HCT116 (cell line): ENCODE data around the gene ETS1. TPM values are rescaled to one million over a fixed set of nuclear protein-coding genes. Genes with fewer than 3 reads are reported as not detected.

ENCODE experiments used
- ATAC-seq: fragments of 200-7000 bp; cut with Tn5 transposase; 2 replicates; pipeline ENCODE4 v1.9.1; 2020; ENCODE audit warnings: mild to moderate bottlenecking, moderate library complexity
- BruUV-seq: library from RNA; stranded (reverse); fragments of 400-500 nt; replicated peaks from 2 replicates; lab custom pipeline; 2021; lab: Mats Ljungman, UMichigan
- CTCF ChIA-PET: fragments of 300-600 bp; sonication (Branson Sonifier 250); formaldehyde crosslinking; loops from one replicate; lab custom pipeline; 2021; ENCODE audit warnings: antibody characterized with exemption; lab: Charles Lee
- POLR2A ChIA-PET: fragments of 300-600, 350-600 bp; sonication (Branson Sonifier 250); formaldehyde crosslinking; loops from one replicate; lab custom pipeline; 2021; ENCODE audit warnings: antibody characterized with exemption; lab: Charles Lee
- RAD21 ChIA-PET, 2 experiments: fragments of 300-600 bp; sonication (Branson Sonifier 250); formaldehyde crosslinking; loops; one replicate each; lab custom pipeline; 2023; ENCODE audit warnings: low total read pairs in 2 of 2; ENCODE audit not compliant: uncharacterized antibody in 2 of 2, unreplicated experiment in 2 of 2, low non-redundant PET in 1 of 2; lab: Charles Lee
- DNase-seq: peaks from one replicate; pipeline ENCODE4 v3.0.0-alpha.2; 2010; ENCODE audit warnings: low read depth, low spot score
- H2AFZ ChIP-seq: fragments of 200-600 bp; shearing (Covaris generic), sonication (generic); 2 replicates; pipeline ENCODE4 v1.6.1; 2017; ENCODE audit warnings: low read depth, mixed run types, mixed read lengths, antibody characterized with exemption, low read length; ENCODE audit not compliant: poor library complexity, severe bottlenecking
- H3K27ac ChIP-seq: 2 replicates; pipeline ENCODE4 v1.5.1; 2012; ENCODE audit warnings: low read depth, low read length
- H3K27me3 ChIP-seq: fragments of 200-600 bp; sonication (generic); 2 replicates; pipeline ENCODE4 v1.6.1; 2016; ENCODE audit warnings: mixed run types, low read length, mixed read lengths; ENCODE audit not compliant: insufficient read depth
- H3K36me3 ChIP-seq, 2 experiments: fragments of 200-500 bp in 1 of 2; fragments of 200-600 bp in 1 of 2; sonication (Bioruptor generic) in 1 of 2; sonication (generic) in 1 of 2; 2 replicates each; pipeline versions ENCODE4 v1.5.1 to v1.6.1; 2014 to 2016; ENCODE audit warnings: low read length in 2 of 2, inconsistent platforms in 1 of 2, mixed read lengths in 1 of 2, mixed run types in 1 of 2; ENCODE audit not compliant: insufficient read depth in 2 of 2, control insufficient read depth in 1 of 2
- H3K4me1 ChIP-seq, 2 experiments: fragments of 200-600 bp in 1 of 2; sonication (generic) in 1 of 2; 2 replicates each; pipeline versions ENCODE4 v1.5.1 to v1.6.1; 2012 to 2017; ENCODE audit warnings: low read length in 2 of 2, inconsistent platforms in 1 of 2, mild to moderate bottlenecking in 1 of 2, mixed read lengths in 1 of 2, mixed run types in 1 of 2, moderate library complexity in 1 of 2; ENCODE audit not compliant: insufficient read depth in 2 of 2, control insufficient read depth in 1 of 2
- H3K4me2 ChIP-seq: fragments of 200-600 bp; sonication (generic); 2 replicates; pipeline ENCODE4 v1.6.1; 2017; ENCODE audit warnings: mixed run types, low read length, mixed read lengths
- H3K4me3 ChIP-seq, 2 experiments: fragments of 200-600 bp in 1 of 2; sonication (generic) in 1 of 2; replicated peaks in 1 of 2; 2 replicates each; pipeline ENCODE4 v1.5.1; 2011 to 2016; ENCODE audit warnings: low read length in 2 of 2, control low read depth in 1 of 2, low read depth in 1 of 2, mild to moderate bottlenecking in 1 of 2, mixed read lengths in 1 of 2, mixed run types in 1 of 2
- H3K79me2 ChIP-seq: fragments of 200-600 bp; sonication (generic); 2 replicates; pipeline ENCODE4 v1.6.1; 2017; ENCODE audit warnings: mild to moderate bottlenecking, mixed run types, low read length, moderate library complexity, mixed read lengths; ENCODE audit not compliant: insufficient read depth
- H3K9ac ChIP-seq: fragments of 200-600 bp; sonication (generic); 2 replicates; pipeline ENCODE4 v1.6.1; 2016; ENCODE audit warnings: low read length, mixed read lengths
- H3K9me2 ChIP-seq: fragments of 200-600 bp; sonication (generic), shearing (Covaris generic); 2 replicates; pipeline ENCODE4 v1.6.1; 2017; ENCODE audit warnings: mixed run types, mild to moderate bottlenecking, moderate library complexity; ENCODE audit not compliant: insufficient read depth
- H3K9me3 ChIP-seq, 2 experiments: fragments of 200-500 bp in 1 of 2; fragments of 200-600 bp in 1 of 2; sonication (Bioruptor generic) in 1 of 2; sonication (generic) in 1 of 2; 2 replicates each; pipeline ENCODE4 v1.6.1; 2014 to 2017; ENCODE audit warnings: low read length in 2 of 2, mixed read lengths in 2 of 2, inconsistent platforms in 1 of 2, low read depth in 1 of 2, mild to moderate bottlenecking in 1 of 2, mixed run types in 1 of 2, moderate library complexity in 1 of 2; ENCODE audit not compliant: control insufficient read depth in 1 of 2, insufficient read depth in 1 of 2
- H4K20me1 ChIP-seq: fragments of 200-600 bp; sonication (generic), shearing (Covaris generic); 2 replicates; pipeline ENCODE4 v1.6.1; 2017; ENCODE audit warnings: mixed run types, mild to moderate bottlenecking, moderate library complexity; ENCODE audit not compliant: insufficient read depth
- ATF3 ChIP-seq: IDR thresholded peaks from 2 replicates; pipeline ENCODE4 v1.6.1; 2012
- CEBPB ChIP-seq: IDR thresholded peaks from 2 replicates; pipeline ENCODE4 v1.6.1; 2012; ENCODE audit warnings: low read depth
- FOSL1 ChIP-seq: IDR thresholded peaks from 2 replicates; pipeline ENCODE4 v1.6.1; 2012; ENCODE audit warnings: low read depth
- REST ChIP-seq: IDR thresholded peaks from 2 replicates; pipeline ENCODE4 v1.6.1; 2012; ENCODE audit warnings: low read depth
- TCF7L2 ChIP-seq: IDR thresholded peaks from 2 replicates; pipeline ENCODE4 v1.7.0; 2011; ENCODE audit warnings: borderline replicate concordance, inconsistent platforms; ENCODE audit not compliant: insufficient read depth, insufficient read length; ENCODE audit errors: extremely low read depth
- YY1 ChIP-seq: IDR thresholded peaks from 2 replicates; pipeline ENCODE4 v1.6.1; 2011; ENCODE audit warnings: low read length, low read depth, moderate library complexity, mild to moderate bottlenecking; ENCODE audit not compliant: insufficient replicate concordance; ENCODE audit errors: extremely low read depth
- intact Hi-C: fragments of 100-400 bp; cut with micrococcal nuclease; formaldehyde crosslinking; loops from 2 replicates; pipeline ENCODE4 v1.10.0; 2022
- total RNA-seq: library from RNA; stranded (reverse); gene quantifications from one replicate; pipeline ENCODE4 v1.2.1, GENCODE V29; 2021; ENCODE audit not compliant: unreplicated experiment

The ETS1 gene
- total RNA-seq, 1 experiment from 2014 or later = 9.2 TPM

DNA sequence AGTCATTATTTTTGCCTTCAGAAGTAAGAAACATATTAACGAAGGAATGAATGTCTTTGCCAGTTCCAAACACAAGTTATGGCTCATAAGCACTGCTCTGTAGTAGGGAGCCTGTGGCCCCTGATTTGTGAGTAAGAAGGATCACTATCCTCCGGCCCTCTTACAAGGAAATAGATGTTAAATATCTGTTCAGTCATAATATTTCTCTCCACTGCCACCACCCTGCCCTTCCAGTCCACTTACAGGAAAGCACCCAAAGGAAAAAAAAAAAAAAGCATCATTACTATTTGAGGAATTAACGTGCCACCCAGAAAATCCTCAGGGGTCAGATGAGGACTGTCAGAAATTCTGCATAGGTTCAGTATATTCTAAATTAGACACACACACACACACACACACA lies 123.4 kb downstream of the ETS1 start:
- no peaks in the 10 kb centered on the region for H3K9me2 ChIP-seq
- DNase-seq = no peak
- H3K9ac ChIP-seq = no peak overlapping the region
- no peaks in the 10 kb centered on the region for H3K27me3 ChIP-seq
- H3K79me2 ChIP-seq = no peaks in the 10 kb centered on the region
- no peak overlapping the region for H3K27ac ChIP-seq
- CTCF ChIA-PET = no interaction called here
- no peak overlapping the region for H3K4me3 ChIP-seq
- H2AFZ ChIP-seq = no peak overlapping the region
- no peak overlapping the region for H3K4me2 ChIP-seq
- no peak for TF ChIP-seq CEBPB
- no peak for TF ChIP-seq TCF7L2
- TF ChIP-seq REST = no peak
- no peak for TF ChIP-seq FOSL1
- TF ChIP-seq ATF3 = no peak
- no peak for TF ChIP-seq YY1
- TF ChIP-seq, all 23 proteins: peak for 0
- ATAC-seq = no peak
- Histone ChIP-seq H3K4me1 (peaks cover 12 to 28% of the 10 kb centered on the region in 2 experiments), H3K9me3 (no peaks in the 10 kb centered on the region), H3K36me3 (no peaks in the 10 kb centered on the region), H4K20me1 (no peaks in the 10 kb centered on the region)
- intact Hi-C loops = no loop called here
- BruUV-seq = no TSS peak
- POLR2A ChIA-PET = no interaction called here
- RAD21 ChIA-PET = no interaction called here
